GM18505 (cell line): ENCODE results near the gene CARD19.
"Not testable (repeated sequence)": the region's sequence is repeated elsewhere in the genome, so short reads cannot be mapped to it uniquely, and the experiment has no call there.

Source experiments
- ATAC-seq: cut with Tn5 transposase; IDR thresholded peaks from one replicate; pipeline ENCODE4 v1.9.1; 2021; ENCODE audit not compliant: unreplicated experiment
- POLR2A ChIP-seq: IDR thresholded peaks from 4 replicates; pipeline ENCODE4 v1.6.1; 2011; ENCODE audit warnings: borderline replicate concordance; ENCODE audit not compliant: insufficient read depth, insufficient read length; ENCODE audit errors: extremely low read depth

CARD19 gene

DNA sequence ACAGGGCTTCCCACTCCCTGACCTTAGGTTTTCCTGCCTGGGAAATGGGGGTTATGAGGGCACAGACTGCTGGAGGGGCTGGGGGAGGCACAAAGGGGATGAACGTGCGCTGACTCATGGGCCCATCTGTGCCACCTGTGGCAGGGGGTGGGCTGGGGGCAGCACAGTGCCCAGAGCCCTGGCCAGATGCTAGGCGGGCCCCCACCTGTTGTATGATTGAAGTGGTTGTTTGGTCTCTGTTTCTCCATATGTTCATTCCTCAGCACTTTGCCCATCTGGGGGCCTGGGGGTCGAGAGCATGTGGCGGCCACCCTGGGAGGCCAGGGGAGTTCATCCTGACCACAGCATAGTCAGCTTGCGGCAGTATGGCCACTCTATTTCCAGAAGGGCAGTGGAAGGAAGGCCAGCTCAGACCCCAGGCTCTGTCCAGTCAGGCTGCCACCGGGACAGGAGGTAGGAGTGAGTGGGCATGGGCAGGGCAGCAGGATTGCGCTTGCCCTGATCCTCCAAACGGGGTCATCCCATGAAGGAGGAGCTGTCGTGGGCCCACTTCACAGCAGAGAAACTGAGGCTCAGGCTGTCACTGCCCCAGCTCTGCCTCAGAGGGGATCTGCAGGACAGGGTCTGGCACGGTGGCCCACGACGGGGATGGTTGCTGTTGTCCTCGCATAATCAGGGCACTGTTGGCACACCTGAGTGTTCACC lies 38.9 kb downstream of the CARD19 start:
- no peak for ATAC-seq
- no peak for TF ChIP-seq POLR2A

DNA sequence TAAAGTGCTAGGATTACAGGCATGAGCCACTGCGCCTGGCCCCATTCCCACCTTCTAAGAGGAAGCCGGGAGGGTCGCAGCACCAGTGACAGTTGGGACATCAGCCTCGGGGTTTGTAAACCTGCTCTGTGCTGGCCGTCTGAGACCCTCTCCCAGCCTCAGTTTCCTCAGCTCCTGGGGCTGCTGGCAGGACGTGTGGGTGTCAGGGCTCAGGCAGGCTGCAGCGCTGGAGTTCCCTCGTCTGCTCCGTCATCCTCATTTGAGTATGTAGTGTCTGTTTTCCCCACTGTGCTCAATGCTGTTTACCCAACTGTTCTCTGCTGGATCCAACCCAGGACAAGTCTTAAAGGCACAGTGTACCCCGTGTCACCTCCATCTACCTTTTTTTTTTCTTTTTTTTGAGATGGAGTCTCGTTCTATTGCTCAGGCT lies 40.0 kb downstream of the CARD19 start:
- no peak for TF ChIP-seq POLR2A
- ATAC-seq, result no peak

DNA sequence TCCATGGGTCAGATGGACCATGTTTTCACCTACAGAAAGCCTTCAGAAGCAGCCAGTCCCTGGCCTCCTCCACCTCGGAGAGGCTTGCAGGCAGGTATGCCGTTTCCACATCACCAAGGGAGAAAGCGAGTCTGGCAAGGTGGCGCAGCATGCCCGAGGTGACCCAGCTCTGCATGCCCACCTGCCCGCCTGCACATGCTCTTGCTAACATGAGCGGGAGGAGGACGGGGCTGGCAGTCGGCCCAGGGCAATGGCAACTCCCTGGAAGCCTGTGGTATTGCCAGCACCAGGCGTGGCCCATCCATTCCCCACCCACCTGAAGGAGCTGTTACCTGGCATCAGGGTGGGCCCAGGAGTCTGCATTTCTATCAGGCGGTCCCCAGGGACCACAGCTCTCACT lies 41.3 kb downstream of the CARD19 start:
- TF ChIP-seq POLR2A, result no peak

DNA sequence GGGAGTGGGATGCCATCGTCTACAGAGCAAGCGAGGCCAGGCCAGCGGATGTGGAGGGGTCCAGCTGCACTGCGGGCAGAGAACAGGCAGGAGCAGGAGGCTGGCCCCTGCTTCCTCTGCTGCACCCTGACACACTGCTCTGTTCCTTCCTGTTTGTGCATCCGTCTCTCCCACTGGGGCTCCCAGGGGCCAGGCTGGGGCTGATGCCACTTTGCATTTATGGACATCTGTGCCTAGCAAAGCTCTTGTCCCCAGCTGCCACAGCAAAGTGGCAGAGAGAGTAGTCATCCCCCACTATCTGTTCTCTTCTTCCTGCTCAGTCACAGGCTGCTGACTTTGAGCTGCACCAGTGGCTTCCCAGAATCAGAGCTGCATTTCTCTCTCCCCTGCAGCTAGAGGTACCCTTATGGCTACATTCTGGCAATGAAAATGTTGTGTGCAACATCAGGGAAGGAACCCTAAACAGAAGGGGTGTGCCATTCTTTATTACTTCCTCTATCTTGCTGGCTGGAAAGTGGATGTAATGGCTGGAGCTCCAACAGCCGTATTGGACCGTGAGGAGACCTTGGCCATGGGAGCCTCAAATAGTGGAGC lies 42.3 kb downstream of the CARD19 start:
- TF ChIP-seq POLR2A, result no peak
- no peak for ATAC-seq

More for the DNA sequence above, 41.3 kb downstream of the CARD19 start:
- ATAC-seq, result no peak

DNA sequence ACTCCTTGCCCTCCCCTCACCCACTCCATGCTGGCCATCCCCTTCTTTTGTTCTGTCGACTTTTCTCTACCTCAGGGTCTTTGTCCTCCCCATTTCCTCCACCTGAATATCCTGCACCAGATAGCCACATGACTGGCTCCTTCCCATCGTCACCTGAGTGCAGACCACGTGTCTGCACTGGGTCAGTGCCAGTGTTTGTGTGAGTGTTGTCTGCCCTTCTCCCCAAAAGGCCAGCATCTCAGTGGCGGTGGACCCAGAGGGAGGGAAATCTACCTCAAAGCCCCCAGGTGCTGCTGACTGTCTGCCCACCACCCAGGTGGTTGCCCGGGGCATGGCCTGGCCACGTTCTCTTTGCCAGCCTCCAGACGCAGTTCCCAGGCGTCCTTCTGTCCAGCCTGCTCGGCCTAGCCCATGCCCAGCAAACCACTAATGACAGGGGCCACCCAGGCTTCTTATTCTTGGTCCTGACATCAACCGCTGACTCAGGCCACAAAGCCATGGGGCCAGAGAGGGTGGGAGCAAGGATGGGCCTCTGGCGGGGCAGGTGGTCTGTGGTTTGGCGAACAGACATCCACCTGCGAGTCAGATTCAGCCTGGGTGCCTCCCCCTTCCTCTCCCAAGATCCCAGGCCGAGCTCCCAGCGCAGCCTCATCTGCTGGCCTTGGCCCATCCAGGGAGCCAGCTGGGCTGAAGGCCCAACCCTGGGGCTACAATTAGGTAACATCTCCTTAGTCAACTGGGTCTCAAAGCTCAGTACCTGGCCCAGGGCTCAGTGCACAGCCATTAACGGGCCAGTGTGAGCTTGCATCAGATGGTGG lies 43.6 kb downstream of the CARD19 start:
- ATAC-seq, result no peak
- no peak for TF ChIP-seq POLR2A

DNA sequence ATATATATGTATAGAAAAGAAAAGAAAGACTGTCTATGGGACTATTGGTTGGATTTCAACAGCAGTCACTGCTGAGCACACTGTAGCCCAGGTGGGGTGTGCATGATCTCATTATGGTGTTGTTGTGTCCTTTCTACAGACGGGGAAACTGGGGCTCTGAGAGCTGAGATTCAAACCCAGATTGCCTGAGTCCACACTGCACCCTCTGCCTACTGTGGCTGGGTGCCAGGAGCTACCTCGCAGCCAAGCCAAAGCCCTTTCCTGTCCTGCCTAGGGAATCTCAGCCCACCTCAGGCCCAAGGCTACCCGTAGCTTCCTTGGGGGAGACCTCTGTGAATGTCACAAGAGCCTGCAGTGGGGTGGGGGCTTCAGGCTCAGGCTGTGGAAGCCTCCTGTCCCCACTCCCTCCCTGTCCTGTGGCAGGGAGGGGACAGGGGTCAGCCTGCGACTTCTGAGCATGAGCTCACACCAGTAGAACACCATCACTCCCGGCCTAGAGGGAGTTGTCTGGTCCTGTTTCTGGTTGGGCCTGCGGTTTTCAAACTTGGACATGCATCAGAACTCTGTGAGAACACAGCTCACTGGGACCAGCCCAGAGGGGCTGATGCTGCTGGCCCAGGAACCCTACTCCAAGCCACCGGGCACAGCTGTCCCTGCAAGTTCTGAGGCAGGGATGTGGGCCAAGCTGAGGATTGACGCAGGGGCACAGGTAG lies 45.9 kb downstream of the CARD19 start:
- TF ChIP-seq POLR2A, result no peak
- ATAC-seq, result no peak

DNA sequence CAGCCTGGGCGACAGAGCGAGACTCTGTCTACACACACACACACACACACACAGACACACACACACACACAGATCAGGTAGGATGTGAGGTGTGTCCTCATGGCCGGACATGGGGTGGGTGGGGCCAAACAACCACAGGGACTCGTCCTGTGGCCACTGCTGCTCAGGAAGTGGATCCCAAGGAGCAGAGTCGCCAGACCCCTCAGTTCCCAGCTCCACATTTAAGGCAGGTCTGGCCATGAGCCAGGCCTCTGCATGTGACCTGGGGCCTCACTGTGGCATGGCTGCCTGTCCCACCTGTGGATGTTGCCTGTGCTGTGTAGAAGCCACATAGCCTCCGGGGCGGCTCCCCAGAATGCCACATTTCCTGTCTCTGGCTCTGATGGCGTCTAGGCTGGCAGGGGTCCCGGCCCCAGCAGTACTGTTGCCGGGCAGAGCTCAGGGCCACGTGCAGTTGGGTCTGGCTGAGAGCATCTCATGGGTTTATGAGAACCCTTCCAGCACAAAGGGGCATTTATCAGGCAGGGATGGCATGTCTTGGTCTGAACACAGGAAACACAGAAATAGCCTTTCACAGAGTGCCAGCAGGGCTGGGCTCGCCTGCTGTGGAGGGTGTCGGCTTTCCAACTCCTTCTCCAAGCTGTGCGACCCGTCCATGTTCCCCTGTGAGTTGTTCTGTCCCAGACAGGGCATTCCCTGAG lies 48.0 kb downstream of the CARD19 start:
- ATAC-seq, result no peak
- TF ChIP-seq POLR2A, result no peak

DNA sequence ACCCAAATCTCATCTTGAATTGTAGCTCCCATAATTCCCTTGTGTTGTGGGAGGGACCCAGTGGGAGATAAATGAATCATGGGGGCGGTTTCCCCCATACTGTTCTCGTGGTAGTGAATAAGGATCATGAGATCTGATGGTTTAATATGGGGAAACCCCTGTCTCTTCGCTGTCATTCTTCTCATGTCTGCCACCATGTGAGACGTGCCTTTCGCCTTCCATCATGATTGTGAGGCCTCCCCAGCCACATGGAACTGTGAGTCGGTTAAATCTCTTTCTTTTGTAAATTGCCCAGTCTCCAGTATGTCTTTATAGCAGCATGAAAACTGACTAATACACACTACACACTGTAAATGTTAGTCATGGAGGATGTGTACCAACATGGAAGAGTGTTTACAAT lies 50.7 kb downstream of the CARD19 start:
- ATAC-seq, result not testable (repeated sequence)

DNA sequence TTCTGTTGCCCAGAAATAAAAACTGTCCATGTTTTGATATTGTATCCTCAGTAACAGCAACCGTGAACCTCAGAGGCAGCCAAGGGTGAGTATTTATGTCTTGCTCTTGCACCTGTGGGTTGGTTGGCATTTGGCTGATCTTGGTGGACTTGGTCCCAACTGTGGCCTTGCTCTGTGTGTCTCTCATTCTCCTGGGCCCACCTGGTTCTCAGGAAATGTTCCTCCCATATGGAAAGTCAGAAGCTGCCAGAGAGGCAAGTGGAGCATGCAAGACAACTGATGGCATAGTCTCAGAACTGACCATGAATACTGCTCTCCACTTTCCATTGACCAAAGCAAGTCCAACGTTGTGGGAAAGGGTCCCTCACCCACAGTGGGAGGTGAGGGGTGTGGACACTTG lies 51.6 kb downstream of the CARD19 start:
- TF ChIP-seq POLR2A, result no peak
- no peak for ATAC-seq

DNA sequence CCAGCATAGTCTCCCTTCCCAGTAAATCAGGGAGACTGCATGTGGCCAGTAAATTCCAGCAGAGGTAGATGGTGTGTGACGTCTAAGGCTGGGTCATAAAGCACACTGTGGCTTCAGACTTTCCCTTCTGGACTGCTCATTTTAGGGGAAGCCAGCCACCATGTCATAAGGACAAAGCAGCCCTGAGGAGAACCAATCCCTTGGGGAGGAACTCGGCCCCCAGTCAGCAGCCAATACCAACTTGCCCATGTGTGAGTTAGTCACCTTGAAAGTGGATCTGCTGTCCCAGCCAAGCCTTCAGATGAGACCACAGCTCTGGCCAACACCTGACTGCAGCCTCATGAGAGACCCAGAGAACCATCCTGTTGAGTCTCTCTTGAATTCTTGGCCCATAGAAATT lies 52.7 kb downstream of the CARD19 start:
- no peak for TF ChIP-seq POLR2A
- no peak for ATAC-seq

DNA sequence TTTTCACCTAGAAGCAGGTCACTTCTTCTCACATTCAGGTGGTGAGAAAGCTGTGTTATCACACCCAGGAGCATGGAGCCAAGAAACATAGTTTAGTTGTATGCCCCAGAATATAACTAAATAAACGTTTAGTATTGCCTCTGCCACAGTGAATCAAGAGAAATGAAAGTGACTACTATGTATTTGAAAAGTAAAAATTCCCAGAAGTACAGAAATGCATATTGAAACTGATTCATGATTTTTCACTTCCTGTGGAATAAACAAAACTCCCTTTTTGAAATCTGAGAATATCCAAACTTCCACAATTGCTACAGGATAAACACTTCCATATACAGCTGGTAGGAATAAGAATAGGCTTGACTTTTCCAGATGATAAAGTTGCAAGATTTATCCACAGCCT lies 53.3 kb downstream of the CARD19 start:
- no peak for TF ChIP-seq POLR2A
- ATAC-seq, result no peak

DNA sequence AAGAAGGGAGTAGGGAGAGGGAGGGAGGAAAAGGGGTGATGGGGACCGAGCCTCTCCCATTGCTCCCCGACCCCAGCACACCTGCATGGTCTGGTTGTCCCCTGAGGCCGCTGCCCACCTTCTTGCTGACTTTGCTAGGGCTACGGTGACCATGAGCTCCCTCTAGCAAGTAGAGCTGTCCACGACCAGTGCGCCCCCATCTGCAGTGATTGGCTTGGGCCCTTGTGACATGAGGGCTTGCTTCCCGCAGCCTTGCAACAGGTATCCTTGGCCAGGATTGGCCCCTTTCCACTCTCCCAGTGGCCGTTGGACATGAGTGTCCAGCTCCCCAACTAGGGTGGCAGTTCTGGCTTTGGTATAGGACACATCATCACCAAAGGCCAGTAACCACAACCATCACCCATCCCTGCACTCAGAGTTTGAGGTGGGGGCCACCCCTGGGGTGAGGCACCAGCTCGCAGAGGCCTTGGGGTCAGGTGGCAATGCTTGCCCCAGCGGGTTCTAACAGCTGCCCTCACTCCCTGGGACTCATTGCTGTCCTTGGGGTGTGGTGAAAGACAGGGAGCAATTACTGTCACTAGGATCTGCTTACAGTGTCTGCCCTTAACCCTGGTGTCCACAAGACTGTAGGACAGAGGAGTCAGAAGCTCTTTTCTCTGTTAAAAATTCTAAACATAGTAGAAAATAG lies 55.2 kb downstream of the CARD19 start:
- no peak for TF ChIP-seq POLR2A
- no peak for ATAC-seq
